NOMO-1 (cell line): ENCODE results near the gene YPEL4.

Source experiments
- DNase-seq, 2 experiments: peaks; one replicate each; lab custom pipeline; 2025; ENCODE audit not compliant: unreplicated experiment in 2 of 2; lab: John Stamatoyannopoulos, UW

The YPEL4 gene

GRCh38 chr11:57596266-57596885 is 53.3 kb downstream of the YPEL4 start:
- DNase-seq = no peak
